HG02571 (cell line): ENCODE results near the gene PTGDR2.

Experiments
- ATAC-seq: cut with Tn5 transposase; IDR thresholded peaks from one replicate; pipeline ENCODE4 v1.9.1; 2021; ENCODE audit warnings: mild to moderate bottlenecking, moderate library complexity; ENCODE audit not compliant: unreplicated experiment

PTGDR2 gene

GRCh38 chr11:60874421-60875365, 18.9 kb upstream of the PTGDR2 start:
- no peak for ATAC-seq

GRCh38 chr11:60873533-60873932, 17.8 kb upstream of the PTGDR2 start:
- no peak for ATAC-seq

- no peak for ATAC-seq
These were observed 17.3 kb upstream of the PTGDR2 start for GRCh38 chr11:60872961-60873524.

GRCh38 chr11:60872124-60872960, 16.6 kb upstream of the PTGDR2 start:
- ATAC-seq: no peak

- ATAC-seq: no peak
These were observed 15.8 kb upstream of the PTGDR2 start for GRCh38 chr11:60871378-60872061.

DNA sequence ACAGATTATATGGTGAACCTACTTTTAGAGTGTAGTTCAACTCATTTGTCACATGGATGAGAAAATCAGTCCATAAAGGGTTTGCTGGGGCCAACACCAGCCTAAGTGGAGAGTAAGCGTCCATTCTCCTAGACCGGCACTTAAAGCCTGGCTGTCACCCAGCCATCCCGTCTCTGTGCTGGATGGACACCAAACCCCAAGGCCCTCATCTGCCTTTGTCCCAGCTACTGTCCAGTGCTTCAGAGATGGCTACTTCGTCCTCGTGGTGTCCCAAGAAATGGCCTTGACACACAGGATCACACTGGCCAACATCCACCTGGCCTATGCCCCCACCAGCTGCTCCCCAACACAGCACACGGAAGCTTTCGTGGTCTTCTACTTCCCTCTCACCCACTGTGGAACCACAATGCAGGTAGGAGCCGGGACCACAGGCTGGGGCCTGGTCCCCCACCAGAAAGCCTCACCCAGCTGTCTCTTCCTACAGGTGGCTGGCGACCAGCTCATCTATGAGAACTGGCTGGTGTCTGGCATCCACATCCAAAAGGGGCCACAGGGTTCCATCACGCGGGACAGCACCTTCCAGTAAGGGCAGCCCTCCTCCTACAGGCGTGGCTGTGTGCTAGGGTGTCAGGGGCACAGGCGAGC, 15.1 kb upstream of the PTGDR2 start:
- no peak for ATAC-seq

GRCh38 chr11:60870276-60870675, 14.5 kb upstream of the PTGDR2 start:
- ATAC-seq: no peak

DNA sequence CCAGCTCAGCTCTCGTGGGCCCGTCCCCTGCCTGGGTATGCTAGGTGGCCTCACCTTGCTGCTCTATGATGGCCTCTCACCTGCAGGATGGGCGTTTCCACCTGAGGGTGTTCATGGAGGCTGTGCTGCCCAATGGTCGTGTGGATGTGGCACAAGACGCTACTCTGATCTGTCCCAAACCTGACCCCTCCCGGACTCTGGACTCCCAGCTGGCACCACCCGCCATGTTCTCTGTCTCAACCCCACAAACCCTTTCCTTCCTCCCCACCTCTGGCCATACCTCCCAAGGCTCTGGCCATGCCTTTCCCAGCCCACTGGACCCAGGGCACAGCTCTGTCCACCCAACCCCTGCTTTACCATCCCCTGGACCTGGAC, 13.7 kb upstream of the PTGDR2 start:
- no peak for ATAC-seq

DNA sequence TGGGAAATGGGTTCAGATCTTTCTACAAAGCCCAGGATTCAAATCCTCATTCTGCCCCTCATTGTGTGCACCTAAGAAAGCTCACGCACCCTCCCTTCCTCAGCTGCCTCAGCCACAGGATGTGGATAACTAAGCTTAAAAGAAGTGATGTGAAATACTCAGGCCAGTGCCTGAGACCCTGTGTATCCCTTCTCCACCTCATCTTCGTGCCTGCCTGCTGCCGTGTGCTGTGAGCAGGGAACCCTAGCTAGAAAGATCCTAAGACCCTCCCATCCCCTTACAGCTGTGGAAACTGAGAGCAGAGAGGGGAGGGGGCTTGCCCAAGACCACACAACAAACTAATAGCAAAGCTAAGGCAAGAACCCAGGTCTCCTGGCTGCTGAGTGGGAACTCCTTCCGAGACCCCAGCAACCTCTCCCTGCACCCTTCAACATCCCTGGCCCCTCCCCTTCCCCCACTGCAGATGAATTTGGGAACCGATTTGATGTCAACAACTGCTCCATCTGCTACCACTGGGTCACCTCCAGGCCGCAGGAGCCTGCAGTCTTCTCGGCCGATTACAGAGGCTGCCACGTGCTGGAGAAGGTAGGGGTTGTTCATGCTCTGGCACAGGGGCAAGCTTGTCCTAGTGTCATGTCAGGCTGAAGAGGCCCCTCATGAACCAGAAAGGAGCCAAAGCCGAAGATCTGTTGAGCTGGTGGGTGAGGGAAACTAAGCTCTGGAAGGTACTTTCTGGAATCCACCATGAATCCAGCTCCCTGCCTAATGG, 13.1 kb upstream of the PTGDR2 start:
- ATAC-seq: no peak

GRCh38 chr11:60867871-60868681, 12.3 kb upstream of the PTGDR2 start:
- ATAC-seq: no peak

GRCh38 chr11:60866911-60867870, 11.4 kb upstream of the PTGDR2 start, which contains the start of gene ZP1:
TSS of gene ZP1 (plus strand) at chr11:60867542. CDS start at chr11:60867562, 20 bp downstream.
- ATAC-seq: no peak

- ATAC-seq: no peak
These were observed 9.2 kb upstream of the PTGDR2 start for GRCh38 chr11:60864856-60865513.

DNA sequence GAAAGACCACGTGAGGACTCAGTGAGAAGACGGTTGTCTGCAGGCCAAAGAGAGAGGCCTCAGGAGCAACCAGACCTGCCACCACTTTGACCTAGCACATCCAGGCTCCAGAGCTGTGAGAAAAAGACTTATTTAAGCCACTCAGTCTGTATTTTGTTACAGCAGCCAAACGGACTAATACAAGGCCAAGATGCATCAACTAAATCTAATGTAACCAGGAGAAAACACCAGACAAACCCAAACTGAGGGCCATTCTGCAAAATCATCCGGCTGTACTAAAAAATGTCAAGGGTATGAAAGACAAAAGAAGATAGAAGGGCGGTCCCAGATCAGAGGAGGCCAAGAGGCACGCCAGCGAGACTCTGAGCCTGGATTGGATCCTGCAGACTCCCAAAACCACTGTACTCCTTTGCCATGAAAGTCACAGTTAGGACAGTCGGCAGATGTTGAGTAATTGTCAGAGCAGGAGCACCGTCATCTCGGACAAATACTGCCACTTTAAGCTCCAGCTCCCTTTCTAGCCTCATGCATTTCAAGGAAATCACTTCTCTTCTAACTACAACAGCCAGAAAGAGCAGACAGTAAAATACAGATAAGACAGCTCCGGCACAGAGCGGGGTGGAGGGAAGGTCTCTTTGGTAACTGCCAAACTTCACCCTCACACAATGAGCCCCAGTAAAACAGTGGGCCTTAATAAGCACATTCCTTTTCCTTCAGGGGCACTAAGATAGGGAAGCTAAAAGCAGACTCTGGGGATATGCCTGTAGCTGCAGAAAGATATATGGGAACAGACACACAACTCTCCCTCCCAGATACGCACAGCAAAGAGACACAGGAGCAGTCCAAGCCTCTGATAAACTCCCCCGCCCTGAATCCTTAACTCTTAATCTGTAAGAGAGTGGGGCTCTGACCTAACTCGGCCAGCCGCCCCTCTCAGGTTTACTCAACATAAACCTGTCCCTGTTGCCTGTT, 8.1 kb upstream of the PTGDR2 start:
- no peak for ATAC-seq

GRCh38 chr11:60862171-60862570, 6.4 kb upstream of the PTGDR2 start:
- ATAC-seq: no peak

GRCh38 chr11:60860943-60861342, 5.2 kb upstream of the PTGDR2 start:
- ATAC-seq: no peak
